ENCODE results near the gene MSL1. TPM values are rescaled to one million over a fixed set of nuclear protein-coding genes. Genes with fewer than 3 reads are reported as not detected.

Gene MSL1
- total and polyA plus RNA-seq, 2 of the 4 experiments (the other 2 are of a cell fraction), result 28.3 to 48.4 TPM

DNA sequence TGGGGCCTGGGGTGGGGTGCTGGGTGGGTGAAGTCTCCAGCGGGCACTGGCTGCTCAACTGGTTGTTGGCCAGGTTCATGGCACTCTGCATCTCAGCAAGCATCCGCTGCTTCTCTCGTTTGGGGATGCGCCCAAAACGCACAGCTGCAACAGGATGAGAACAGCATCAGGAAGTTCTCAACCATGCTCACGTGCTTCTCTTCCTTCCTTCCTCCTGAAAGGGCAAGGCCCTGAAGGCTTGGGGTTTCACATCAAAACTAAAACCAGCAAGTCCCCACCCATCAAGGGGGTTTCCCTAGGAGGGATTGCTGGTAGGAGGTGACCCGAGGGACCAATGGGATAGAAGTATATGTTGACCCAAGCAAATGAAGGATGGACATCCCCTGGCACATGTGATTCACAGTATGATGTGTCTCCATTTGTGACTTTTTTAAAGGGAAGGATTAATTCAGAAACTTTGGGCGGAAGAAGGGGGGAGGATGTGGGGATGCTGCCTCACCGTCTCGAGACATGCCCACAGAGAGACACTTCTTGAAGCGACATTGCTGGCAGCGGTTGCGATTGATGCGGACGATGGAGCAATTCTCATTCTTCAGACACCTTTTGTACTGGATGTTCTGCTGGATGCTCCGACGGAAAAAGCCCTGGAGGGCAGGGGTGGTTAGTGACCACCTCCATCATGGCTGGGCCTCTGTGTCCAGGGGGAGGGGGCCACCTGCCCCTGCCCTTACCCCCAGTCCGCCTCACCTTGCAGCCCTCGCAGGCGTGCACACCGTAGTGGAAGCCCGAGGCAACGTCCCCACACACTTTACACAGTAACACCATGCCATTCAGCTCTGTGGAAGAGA, 25.6 kb upstream of the MSL1 start:
- Histone ChIP-seq H2BK20ac (ENCODE audit: low read depth, low read length) (no peak overlapping the region), H3K56ac (ENCODE audit: extremely low read depth, insufficient read depth, low read length) (no peak overlapping the region), H4K5ac (ENCODE audit: low read depth, low read length) (no peak overlapping the region), H3K27me3 (ENCODE audit: control insufficient read depth, insufficient read depth, low read length) (no peaks in the 10 kb centered on the region), H2AFZ (replicated peaks; ENCODE audit: low read length, poor library complexity) (no peak overlapping the region), H2AK5ac (ENCODE audit: low read depth, low read length) (0 out of 2 replicates have a peak overlapping the region, but pooled peaks have one; percentile 9), H3K14ac (replicated peaks; ENCODE audit: low read depth, low read length) (no peak overlapping the region), H3K9me3 (ENCODE audit: control insufficient read depth, insufficient read depth, low read length) (no peaks in the 10 kb centered on the region), H2BK15ac (ENCODE audit: low read depth, low read length) (no peak overlapping the region), H3K23ac (ENCODE audit: low read depth, low read length) (no peak overlapping the region; the same call in 1 of the 2 replicates), H3K4me3 (ENCODE audit: insufficient read depth, low read depth, low read length) (no peak overlapping the region), H4K8ac (ENCODE audit: low read depth in 2 of 2, low read length in 2 of 2) (no peak overlapping the region), H2BK120ac (ENCODE audit: low read depth, low read length) (no peak overlapping the region), H3K18ac (ENCODE audit: low read depth, low read length) (no peak overlapping the region), H4K91ac (ENCODE audit: insufficient read depth, low read depth, low read length) (no peak overlapping the region), H3K9me1 (ENCODE audit: insufficient read depth, low read length) (peaks cover 16% of the 10 kb centered on the region), H2AK9ac (replicated peaks; ENCODE audit: low read depth, low read length, poor library complexity) (no peak overlapping the region), H3K9ac (ENCODE audit: low read depth, low read length) (no peak overlapping the region), H2BK5ac (ENCODE audit: low read depth, low read length, poor library complexity, severe bottlenecking) (no peak overlapping the region), H4K20me1 (ENCODE audit: insufficient read depth, low read length) (peaks cover 11% of the 10 kb centered on the region; the same call in 1 of the 2 replicates), H3K27ac (ENCODE audit: insufficient read depth, low read length) (no peak overlapping the region), H3K4me2 (ENCODE audit: low read depth, low read length) (no peak overlapping the region), H3K36me3 (ENCODE audit: control insufficient read depth, insufficient read depth, low read length) (peaks cover 50% of the 10 kb centered on the region), H3K4ac (ENCODE audit: low read depth, low read length) (no peak overlapping the region), H3K79me1 (ENCODE audit: low read depth in 1 of 2, low read length in 2 of 2) (peaks cover 24 to 51% of the 10 kb centered on the region in 2 experiments; a peak in 3 of 4 replicates), H3K4me1 (ENCODE audit: control insufficient read depth, insufficient read depth, low read length) (peaks cover 18% of the 10 kb centered on the region)
- CTCF ChIA-PET, result no interaction called here
- DNase-seq (peak; percentile 19), ATAC-seq (ENCODE audit: low read depth) (no peak)
- WGBS, 2 experiments (ENCODE audit: extremely low coverage in 2 of 2, insufficient read length in 1 of 2), result 93% methylated on average over 3 of the region's 23 CpGs; no CpG with 5 or more reads in 1 of the 2 experiments
- BruUV-seq (replicated peaks), result no TSS peak
- in situ Hi-C loops (cut with MboI; ENCODE audit: low sequenced_read_pairs), result no loop called here
- intact Hi-C loops (cut with micrococcal nuclease), result no loop called here
- dilution Hi-C loops (cut with HindIII; ENCODE audit: low sequenced_read_pairs, unreplicated experiment), result no loop called here
- POLR2A ChIA-PET (ENCODE audit: unreplicated experiment), result no interaction called here
- TF ChIP-seq, protein P1, sequence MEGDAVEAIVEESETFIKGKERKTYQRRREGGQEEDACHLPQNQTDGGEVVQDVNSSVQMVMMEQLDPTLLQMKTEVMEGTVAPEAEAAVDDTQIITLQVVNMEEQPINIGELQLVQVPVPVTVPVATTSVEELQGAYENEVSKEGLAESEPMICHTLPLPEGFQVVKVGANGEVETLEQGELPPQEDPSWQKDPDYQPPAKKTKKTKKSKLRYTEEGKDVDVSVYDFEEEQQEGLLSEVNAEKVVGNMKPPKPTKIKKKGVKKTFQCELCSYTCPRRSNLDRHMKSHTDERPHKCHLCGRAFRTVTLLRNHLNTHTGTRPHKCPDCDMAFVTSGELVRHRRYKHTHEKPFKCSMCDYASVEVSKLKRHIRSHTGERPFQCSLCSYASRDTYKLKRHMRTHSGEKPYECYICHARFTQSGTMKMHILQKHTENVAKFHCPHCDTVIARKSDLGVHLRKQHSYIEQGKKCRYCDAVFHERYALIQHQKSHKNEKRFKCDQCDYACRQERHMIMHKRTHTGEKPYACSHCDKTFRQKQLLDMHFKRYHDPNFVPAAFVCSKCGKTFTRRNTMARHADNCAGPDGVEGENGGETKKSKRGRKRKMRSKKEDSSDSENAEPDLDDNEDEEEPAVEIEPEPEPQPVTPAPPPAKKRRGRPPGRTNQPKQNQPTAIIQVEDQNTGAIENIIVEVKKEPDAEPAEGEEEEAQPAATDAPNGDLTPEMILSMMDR (conservative IDR thresholded peaks at IDR 0.05; ENCODE audit: low read depth, low read length), result no peak
- TF ChIP-seq CHD1 (IDR thresholded peaks at IDR 0.05; ENCODE audit: low read depth, low read length) (no peak), RFX5 (IDR thresholded peaks at IDR 0.05; ENCODE audit: low read depth, low read length) (no peak), NFE2L2 (IDR thresholded peaks at IDR 0.05; ENCODE audit: low read depth, low read length) (no peak), MXI1 (IDR thresholded peaks at IDR 0.05; ENCODE audit: borderline replicate concordance, low read depth, low read length) (no peak), MAFK (IDR thresholded peaks at IDR 0.05; ENCODE audit: low read depth, low read length) (no peak), RAD21 (IDR thresholded peaks at IDR 0.05; ENCODE audit: low read length) (no peak), SMC3 (IDR thresholded peaks at IDR 0.05; ENCODE audit: low read depth, low read length) (no peak), RCOR1 (IDR thresholded peaks at IDR 0.05; ENCODE audit: insufficient replicate concordance, low read length) (no peak), POLR2A (IDR thresholded peaks at IDR 0.05; ENCODE audit: low read depth, low read length) (no peak), MAZ (IDR thresholded peaks at IDR 0.05; ENCODE audit: borderline replicate concordance, low read depth, low read length) (no peak)
